ENCODE data around the gene IFNGR2. TPM values are rescaled to one million over a fixed set of nuclear protein-coding genes. Genes with fewer than 3 reads are reported as not detected.

Gene IFNGR2
- total RNA-seq, 1 experiment from 2014 or later: 87.7 TPM

- H3K27me3 Mint-ChIP-seq (ENCODE audit: insufficient read depth, unreplicated experiment): no peaks in the 10 kb centered on the region
- H3K4me1 Mint-ChIP-seq (ENCODE audit: insufficient read depth, unreplicated experiment): peaks cover 15% of the 10 kb centered on the region
- H3K27ac Mint-ChIP-seq (ENCODE audit: low read depth, unreplicated experiment): no peak overlapping the region
- TF ChIP-seq, protein P1, sequence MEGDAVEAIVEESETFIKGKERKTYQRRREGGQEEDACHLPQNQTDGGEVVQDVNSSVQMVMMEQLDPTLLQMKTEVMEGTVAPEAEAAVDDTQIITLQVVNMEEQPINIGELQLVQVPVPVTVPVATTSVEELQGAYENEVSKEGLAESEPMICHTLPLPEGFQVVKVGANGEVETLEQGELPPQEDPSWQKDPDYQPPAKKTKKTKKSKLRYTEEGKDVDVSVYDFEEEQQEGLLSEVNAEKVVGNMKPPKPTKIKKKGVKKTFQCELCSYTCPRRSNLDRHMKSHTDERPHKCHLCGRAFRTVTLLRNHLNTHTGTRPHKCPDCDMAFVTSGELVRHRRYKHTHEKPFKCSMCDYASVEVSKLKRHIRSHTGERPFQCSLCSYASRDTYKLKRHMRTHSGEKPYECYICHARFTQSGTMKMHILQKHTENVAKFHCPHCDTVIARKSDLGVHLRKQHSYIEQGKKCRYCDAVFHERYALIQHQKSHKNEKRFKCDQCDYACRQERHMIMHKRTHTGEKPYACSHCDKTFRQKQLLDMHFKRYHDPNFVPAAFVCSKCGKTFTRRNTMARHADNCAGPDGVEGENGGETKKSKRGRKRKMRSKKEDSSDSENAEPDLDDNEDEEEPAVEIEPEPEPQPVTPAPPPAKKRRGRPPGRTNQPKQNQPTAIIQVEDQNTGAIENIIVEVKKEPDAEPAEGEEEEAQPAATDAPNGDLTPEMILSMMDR (IDR thresholded peaks at IDR 0.05; ENCODE audit: unreplicated experiment): no peak
- no TSS peak for BruUV-seq (replicated peaks)
- H3K4me3 Mint-ChIP-seq (ENCODE audit: unreplicated experiment): no peak overlapping the region
- no peak for DNase-seq (ENCODE audit: unreplicated experiment)
- H3K9me3 Mint-ChIP-seq (ENCODE audit: unreplicated experiment): no peaks in the 10 kb centered on the region
- ChIA-PET CTCF (interaction anchor here (0.9 to 2.6 kb wide), 3 partner anchors 15 to 51 kb away, joined by 4 to 10 read pairs (median 6); no protein-coding TSS in a partner anchor), POLR2A (interaction anchor here (1.7 to 15.1 kb wide), 2 partner anchors 9 to 19 kb away, joined by 6 to 236 read pairs; no protein-coding TSS in a partner anchor)
- intact Hi-C loops (cut with micrococcal nuclease): no loop called here
- peaks cover 74% of the 10 kb centered on the region for H3K36me3 Mint-ChIP-seq (ENCODE audit: insufficient read depth, unreplicated experiment)
These were observed 9.8 kb downstream of the IFNGR2 start for GRCh38 chr21:33412832-33413519.

GRCh38 chr21:33414068-33414467 is 10.9 kb downstream of the IFNGR2 start:
- no peak overlapping the region for H3K4me3 Mint-ChIP-seq (ENCODE audit: unreplicated experiment)
- CTCF ChIA-PET: interaction anchor here (2.6 kb wide), 1 partner anchor 52 kb away, joined by 10 read pairs; no protein-coding TSS in a partner anchor

GRCh38 chr21:33414926-33415325 is 11.7 kb downstream of the IFNGR2 start:
- peaks cover 80% of the 10 kb centered on the region for H3K36me3 Mint-ChIP-seq (ENCODE audit: insufficient read depth, unreplicated experiment)
- DNase-seq (ENCODE audit: unreplicated experiment): no peak
- TF ChIP-seq, protein P1 (IDR thresholded peaks at IDR 0.05; ENCODE audit: unreplicated experiment): no peak
- no peak overlapping the region for H3K4me3 Mint-ChIP-seq (ENCODE audit: unreplicated experiment)
- ChIA-PET CTCF (interaction anchor here (1.4 kb wide), 1 partner anchor 54 kb away, joined by 4 read pairs; no protein-coding TSS in a partner anchor), POLR2A (interaction anchor here (1.3 to 15.1 kb wide), 4 partner anchors 10 to 35 kb away, joined by 4 to 236 read pairs (median 4); no protein-coding TSS in a partner anchor)
- no TSS peak for BruUV-seq (replicated peaks)
- no peaks in the 10 kb centered on the region for H3K9me3 Mint-ChIP-seq (ENCODE audit: unreplicated experiment)
- H3K27ac Mint-ChIP-seq (ENCODE audit: low read depth, unreplicated experiment): no peak overlapping the region
- H3K4me1 Mint-ChIP-seq (ENCODE audit: insufficient read depth, unreplicated experiment): peaks cover 32% of the 10 kb centered on the region
- H3K27me3 Mint-ChIP-seq (ENCODE audit: insufficient read depth, unreplicated experiment): no peaks in the 10 kb centered on the region
- intact Hi-C loops (cut with micrococcal nuclease): no loop called here

More at GRCh38 chr21:33414068-33414467, 10.9 kb downstream of the IFNGR2 start:
- TF ChIP-seq, protein P1 (IDR thresholded peaks at IDR 0.05; ENCODE audit: unreplicated experiment): no peak
- POLR2A ChIA-PET: interaction anchor here (1.3 to 15.1 kb wide), 3 partner anchors 9 to 18 kb away, joined by 4 to 236 read pairs (median 4); no protein-coding TSS in a partner anchor
- intact Hi-C loops (cut with micrococcal nuclease): no loop called here
- Mint-ChIP-seq H3K27me3 (ENCODE audit: insufficient read depth, unreplicated experiment) (no peaks in the 10 kb centered on the region), H3K9me3 (ENCODE audit: unreplicated experiment) (no peaks in the 10 kb centered on the region), H3K4me1 (ENCODE audit: insufficient read depth, unreplicated experiment) (peaks cover 24% of the 10 kb centered on the region), H3K36me3 (ENCODE audit: insufficient read depth, unreplicated experiment) (peaks cover 77% of the 10 kb centered on the region), H3K27ac (ENCODE audit: low read depth, unreplicated experiment) (peak overlapping the region; percentile 19)
- BruUV-seq (replicated peaks): no TSS peak
- no peak for DNase-seq (ENCODE audit: unreplicated experiment)

- Mint-ChIP-seq H3K27me3 (ENCODE audit: insufficient read depth, unreplicated experiment) (no peaks in the 10 kb centered on the region), H3K4me1 (ENCODE audit: insufficient read depth, unreplicated experiment) (peaks cover 21% of the 10 kb centered on the region), H3K27ac (ENCODE audit: low read depth, unreplicated experiment) (no peak overlapping the region), H3K9me3 (ENCODE audit: unreplicated experiment) (no peaks in the 10 kb centered on the region), H3K36me3 (ENCODE audit: insufficient read depth, unreplicated experiment) (peaks cover 86% of the 10 kb centered on the region), H3K4me3 (ENCODE audit: unreplicated experiment) (no peak overlapping the region)
- DNase-seq (ENCODE audit: unreplicated experiment): no peak
- intact Hi-C loops (cut with micrococcal nuclease): no loop called here
- no TSS peak for BruUV-seq (replicated peaks)
- TF ChIP-seq, protein P1 (IDR thresholded peaks at IDR 0.05; ENCODE audit: unreplicated experiment): no peak
- POLR2A ChIA-PET: interaction anchor here (1.0 to 2.7 kb wide), 3 partner anchors 10 to 16 kb away, joined by 4 to 24 read pairs (median 4); partner anchors contain the start of gene IFNGR2
- CTCF ChIA-PET: no interaction called here
These were observed 15.5 kb downstream of the IFNGR2 start for GRCh38 chr21:33418691-33419090.

Data from MCF 10A (cell line).